Measurements from ENCODE around the gene NAT14. TPM values are rescaled to one million over a fixed set of nuclear protein-coding genes. Genes with fewer than 3 reads are reported as not detected.

Gene NAT14
- total and polyA plus RNA-seq, 2 of the 8 experiments (the other 6 are each of a cell fraction or from before 2014, with no cell fraction given): 47.1 to 71.2 TPM

DNA sequence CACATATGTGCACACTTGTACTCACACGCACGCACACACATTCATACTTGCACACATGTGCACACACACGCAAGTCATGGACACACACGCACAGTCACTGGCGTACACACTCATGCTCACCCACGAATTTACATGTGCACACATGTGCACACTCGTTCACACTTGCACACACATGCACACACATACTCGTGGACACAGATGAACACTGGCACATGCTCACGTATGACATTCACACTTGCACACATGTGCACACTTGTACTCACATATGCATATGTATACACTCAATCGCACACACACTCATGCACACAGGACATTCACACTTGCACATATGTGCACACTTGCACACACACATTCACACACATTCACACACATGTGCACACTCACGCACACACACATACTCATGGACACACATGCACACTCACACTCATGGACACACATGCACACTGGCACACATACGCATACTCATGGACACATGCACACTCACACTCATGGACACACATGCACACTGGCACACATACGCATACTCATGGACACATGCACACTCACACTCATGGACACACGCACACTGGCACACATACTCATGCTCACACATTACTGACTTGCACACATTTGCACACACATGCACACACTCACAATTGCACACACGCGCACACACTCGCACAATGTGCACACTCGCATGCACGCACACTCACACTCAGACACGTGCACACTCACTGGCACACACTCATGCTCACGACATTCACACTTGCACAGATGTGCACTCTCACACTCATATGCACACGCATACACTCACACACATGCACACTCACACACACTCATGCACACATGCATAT is 42.4 kb downstream of the NAT14 start:
- no peak for DNase-seq (ENCODE audit: low read depth in 1 of 2, low spot score in 2 of 2)
- peak overlapping the region in 1 of 2 experiments; percentile 11; a peak in 1 of 4 replicates for H3K4me2 ChIP-seq (ENCODE audit: insufficient read depth in 1 of 2, low read depth in 2 of 2, low read length in 2 of 2)
- ChIA-PET POLR2A (ENCODE audit: partially characterized antibody) (interaction anchor here (0.6 to 1.3 kb wide), 3 partner anchors 24 to 66 kb away, joined by 3 read pairs; no protein-coding TSS in a partner anchor), CTCF (ENCODE audit: partially characterized antibody) (interaction anchor here (2.9 kb wide), 1 partner anchor 23 kb away, joined by 7 read pairs; no protein-coding TSS in a partner anchor)
- no peak overlapping the region; the same call in 1 of the 2 replicates for H4K8ac ChIP-seq (ENCODE audit: extremely low read depth, insufficient read depth, low read length)
- no peak overlapping the region for H2BK120ac ChIP-seq (replicated peaks; ENCODE audit: low read depth, low read length)
- H2BK15ac ChIP-seq (ENCODE audit: low read length): no peak overlapping the region
- no peak overlapping the region for H3K18ac ChIP-seq (ENCODE audit: extremely low read depth, low read length)
- 0 out of 2 replicates have a peak overlapping the region, but pooled peaks have one; percentile 95 for H2AK5ac ChIP-seq (ENCODE audit: low read depth, low read length)
- H4K5ac ChIP-seq (ENCODE audit: insufficient read length, low read depth, low read length): no peak overlapping the region
- H3K27me3 ChIP-seq (replicated peaks in 1 of 4; ENCODE audit: control insufficient read depth in 3 of 4, extremely low read depth in 1 of 4, insufficient read depth in 3 of 4, low read length in 3 of 4): no peaks in the 10 kb centered on the region
- H3K4me3 ChIP-seq (ENCODE audit: extremely low read depth in 1 of 4, insufficient read depth in 2 of 4, low read depth in 3 of 4, low read length in 4 of 4): no peak overlapping the region
- 86% methylated on average over 21 of the region's 22 CpGs; no CpG with 5 or more reads in 1 of the 2 experiments for WGBS, 2 experiments (ENCODE audit: extremely low coverage in 1 of 2, insufficient coverage in 1 of 2, insufficient read length in 1 of 2, insufficient replicate concordance in 2 of 2, low coverage in 1 of 2, low lambda C conversion rate in 2 of 2, missing lambda C conversion rate in 1 of 2)
- H4K91ac ChIP-seq (replicated peaks; ENCODE audit: insufficient read length, low read length): peak overlapping the region; percentile 95
- H3K4ac ChIP-seq (replicated peaks; ENCODE audit: insufficient read length, low read depth, low read length): no peak overlapping the region
- peaks cover 0 to 7% of the 10 kb centered on the region in 2 experiments; a peak in 2 of 4 replicates for H3K9me3 ChIP-seq (ENCODE audit: insufficient read depth in 2 of 2, low read depth in 1 of 2, low read length in 1 of 2)
- H3K27ac ChIP-seq (ENCODE audit: low read depth, low read length): no peak overlapping the region
- H2BK20ac ChIP-seq (ENCODE audit: low read length): no peak overlapping the region
- no peak overlapping the region for H3K14ac ChIP-seq (ENCODE audit: insufficient read length)
- FAIRE-seq: no peak
- no peak overlapping the region for H3K23ac ChIP-seq (ENCODE audit: insufficient read length)
- peak overlapping the region; percentile 10 for H2BK5ac ChIP-seq (ENCODE audit: low read depth, low read length)
- H3K56ac ChIP-seq (replicated peaks; ENCODE audit: insufficient read length, low read depth, low read length): no peak overlapping the region
- no peak overlapping the region for H3K9ac ChIP-seq (replicated peaks in 1 of 4; ENCODE audit: extremely low read depth in 1 of 4, low read depth in 3 of 4, low read length in 3 of 4)
- H3K23me2 ChIP-seq (ENCODE audit: low read depth, low read length): no peaks in the 10 kb centered on the region
- no peaks in the 10 kb centered on the region for H3K79me1 ChIP-seq (ENCODE audit: low read depth, low read length)
- H2AFZ ChIP-seq (ENCODE audit: low read length): no peak overlapping the region
- H2BK12ac ChIP-seq (ENCODE audit: low read depth, low read length): peak overlapping the region; percentile 82; the same call in 1 of the 2 replicates
- peaks cover 0 to 9% (median 2%) of the 10 kb centered on the region in 4 experiments; a peak in 3 of 7 replicates for H3K4me1 ChIP-seq (replicated peaks in 1 of 4; ENCODE audit: control insufficient read depth in 3 of 4, insufficient read depth in 4 of 4, low read length in 3 of 4)
- H4K20me1 ChIP-seq (replicated peaks in 1 of 2; ENCODE audit: control insufficient read depth in 1 of 2, insufficient read depth in 2 of 2, low read length in 2 of 2): peaks cover 0 to 9% of the 10 kb centered on the region in 2 experiments
- H3K36me3 ChIP-seq (ENCODE audit: control insufficient read depth in 2 of 4, insufficient read depth in 4 of 4, low read length in 3 of 4): no peaks in the 10 kb centered on the region; a peak in 1 of 8 replicates
- H3K79me2 ChIP-seq (ENCODE audit: control insufficient read depth in 1 of 2, insufficient read depth in 2 of 2, low read length in 2 of 2): no peaks in the 10 kb centered on the region
- no peak for TF ChIP-seq JUN (IDR thresholded peaks at IDR 0.05; ENCODE audit: low read depth, low read length)
- no peak for TF ChIP-seq SP4 (IDR thresholded peaks at IDR 0.05; ENCODE audit: low read length)
- TF ChIP-seq CREB1 (IDR thresholded peaks at IDR 0.05): no peak
- TF ChIP-seq EP300 (IDR thresholded peaks at IDR 0.05; ENCODE audit: borderline replicate concordance in 1 of 2, low read depth in 2 of 2, low read length in 2 of 2): no peak
- no peak for TF ChIP-seq SAP30 (IDR thresholded peaks at IDR 0.05; ENCODE audit: insufficient read depth, insufficient replicate concordance, low read length)
- no peak for TF ChIP-seq CBX8 (IDR thresholded peaks at IDR 0.05; ENCODE audit: borderline replicate concordance, low read depth, low read length)
- TF ChIP-seq BRCA1 (IDR thresholded peaks at IDR 0.05; ENCODE audit: low read depth, low read length): no peak
- no peak for TF ChIP-seq TBP (IDR thresholded peaks at IDR 0.05; ENCODE audit: low read depth, low read length)
- no peak for TF ChIP-seq EGR1 (IDR thresholded peaks at IDR 0.05; ENCODE audit: borderline replicate concordance, low read depth, low read length)
- TF ChIP-seq NRF1 (IDR thresholded peaks at IDR 0.05; ENCODE audit: low read depth, low read length): no peak
- TF ChIP-seq RNF2 (IDR thresholded peaks at IDR 0.05; ENCODE audit: borderline replicate concordance, low read depth, low read length, missing control alignments, poor library complexity, severe bottlenecking): no peak
